C4-2B (cell line): ENCODE results near the gene LIN7A.

Source experiments
- CTCF ChIP-seq: fragments of 450-650 bp; conservative IDR thresholded peaks from 2 replicates; pipeline ENCODE4 v1.5.1; 2017; ENCODE audit warnings: mild to moderate bottlenecking
- ZFX ChIP-seq: fragments of 450-650 bp; IDR thresholded peaks from 2 replicates; pipeline ENCODE4 v1.6.1; 2017

GRCh38 chr12:80986224-80986623, 48.5 kb upstream of the LIN7A start:
- TF ChIP-seq CTCF = no peak
- TF ChIP-seq ZFX = no peak
